ENCODE measurements around the gene CDH10.

The CDH10 gene

GRCh38 chr5:24555229-24555628, 89.5 kb downstream of the CDH10 start:
- Mint-ChIP-seq H3K27ac (no peak overlapping the region), H3K4me1 (ENCODE audit: low read depth) (no peaks in the 10 kb centered on the region), H3K36me3 (ENCODE audit: low read depth) (no peaks in the 10 kb centered on the region), H3K4me3 (no peak overlapping the region), H3K9me3 (peaks cover 13% of the 10 kb centered on the region), H3K27me3 (ENCODE audit: low read depth) (no peaks in the 10 kb centered on the region)

GRCh38 chr5:24547132-24547531, 97.6 kb downstream of the CDH10 start:
- Mint-ChIP-seq H3K4me1 (ENCODE audit: low read depth) (no peaks in the 10 kb centered on the region), H3K4me3 (no peak overlapping the region), H3K9me3 (peaks cover 11% of the 10 kb centered on the region), H3K27me3 (ENCODE audit: low read depth) (no peaks in the 10 kb centered on the region), H3K36me3 (ENCODE audit: low read depth) (no peaks in the 10 kb centered on the region), H3K27ac (no peak overlapping the region)

DNA sequence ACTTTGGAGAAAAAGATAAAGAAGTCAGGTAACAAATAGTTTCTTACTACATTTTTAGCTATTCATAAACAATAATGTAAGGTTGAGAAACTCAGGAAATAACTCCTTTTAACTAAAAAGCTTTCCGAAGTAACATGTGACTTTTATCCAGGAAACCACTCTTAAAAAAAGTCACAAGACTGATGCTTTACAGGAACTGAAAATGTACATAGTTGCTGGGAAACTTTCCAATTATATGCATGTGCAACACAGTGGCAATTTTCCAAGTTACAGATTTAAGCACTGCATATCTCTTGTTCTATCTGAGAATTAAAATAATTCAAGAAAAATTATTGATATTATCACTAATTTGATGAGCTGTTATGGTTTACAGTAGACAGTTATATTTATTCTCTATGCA, 105.2 kb downstream of the CDH10 start:
- no peaks in the 10 kb centered on the region for H3K27me3 Mint-ChIP-seq (ENCODE audit: low read depth)
- H3K27ac Mint-ChIP-seq: no peak overlapping the region
- H3K9me3 Mint-ChIP-seq: peaks cover 6% of the 10 kb centered on the region
- H3K4me3 Mint-ChIP-seq: no peak overlapping the region
- H3K36me3 Mint-ChIP-seq (ENCODE audit: low read depth): no peaks in the 10 kb centered on the region
- H3K4me1 Mint-ChIP-seq (ENCODE audit: low read depth): no peaks in the 10 kb centered on the region

DNA sequence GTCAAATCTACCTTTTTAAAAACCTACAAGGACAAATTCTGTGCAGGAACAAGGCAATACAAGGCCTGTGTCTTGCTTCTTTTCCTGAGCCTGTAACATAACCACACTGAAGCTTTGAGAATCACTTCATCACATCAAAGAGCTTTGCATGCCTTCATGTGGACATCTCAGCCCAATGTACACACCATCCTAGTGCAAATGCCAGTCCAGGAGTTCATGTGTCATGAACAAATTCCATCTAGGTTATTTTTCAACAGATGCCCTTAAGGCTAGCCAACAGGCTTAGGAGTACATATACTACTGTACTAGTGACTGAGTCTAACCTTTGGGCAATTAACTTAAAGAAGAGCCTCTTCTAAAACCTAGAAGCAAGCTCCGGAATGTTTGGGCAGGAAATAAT, 106.4 kb downstream of the CDH10 start:
- Mint-ChIP-seq H3K4me1 (ENCODE audit: low read depth) (no peaks in the 10 kb centered on the region), H3K9me3 (peaks cover 6% of the 10 kb centered on the region), H3K4me3 (no peak overlapping the region), H3K36me3 (ENCODE audit: low read depth) (no peaks in the 10 kb centered on the region), H3K27ac (no peak overlapping the region), H3K27me3 (ENCODE audit: low read depth) (no peaks in the 10 kb centered on the region)

GRCh38 chr5:24535646-24536045, 109.1 kb downstream of the CDH10 start:
- Mint-ChIP-seq H3K27me3 (ENCODE audit: low read depth) (no peaks in the 10 kb centered on the region), H3K4me1 (ENCODE audit: low read depth) (no peaks in the 10 kb centered on the region), H3K27ac (no peak overlapping the region), H3K36me3 (ENCODE audit: low read depth) (no peaks in the 10 kb centered on the region), H3K9me3 (peaks cover 6% of the 10 kb centered on the region), H3K4me3 (no peak overlapping the region)

DNA sequence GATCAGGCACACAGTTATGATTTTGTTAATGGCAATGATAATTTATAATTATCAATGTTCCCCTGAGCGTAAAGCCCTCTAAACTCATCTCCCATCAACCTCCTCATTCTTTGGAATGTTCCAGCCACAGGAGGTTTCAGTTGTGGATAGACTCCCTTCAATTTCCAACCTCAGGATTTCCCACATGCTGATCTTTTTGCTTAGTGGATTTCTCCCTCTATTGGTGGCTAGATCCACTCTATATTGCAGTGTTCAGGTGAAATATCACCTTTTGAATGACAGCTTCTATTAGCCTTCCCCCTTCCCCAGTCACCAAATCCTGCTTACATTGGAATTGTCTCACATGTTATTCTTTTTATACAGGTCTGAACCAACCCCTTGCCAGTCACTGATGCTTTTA, 113.9 kb downstream of the CDH10 start:
- H3K4me3 Mint-ChIP-seq: no peak overlapping the region
- H3K27me3 Mint-ChIP-seq (ENCODE audit: low read depth): no peaks in the 10 kb centered on the region
- no peak overlapping the region for H3K27ac Mint-ChIP-seq
- peaks cover 11% of the 10 kb centered on the region for H3K9me3 Mint-ChIP-seq
- H3K36me3 Mint-ChIP-seq (ENCODE audit: low read depth): no peaks in the 10 kb centered on the region
- no peaks in the 10 kb centered on the region for H3K4me1 Mint-ChIP-seq (ENCODE audit: low read depth)

GRCh38 chr5:24525414-24525813, 119.4 kb downstream of the CDH10 start:
- H3K4me3 Mint-ChIP-seq: no peak overlapping the region
- H3K9me3 Mint-ChIP-seq: peaks cover 15% of the 10 kb centered on the region
- H3K4me1 Mint-ChIP-seq (ENCODE audit: low read depth): no peaks in the 10 kb centered on the region
- no peaks in the 10 kb centered on the region for H3K27me3 Mint-ChIP-seq (ENCODE audit: low read depth)
- H3K27ac Mint-ChIP-seq: no peak overlapping the region
- no peaks in the 10 kb centered on the region for H3K36me3 Mint-ChIP-seq (ENCODE audit: low read depth)

- Mint-ChIP-seq H3K9me3 (peaks cover 14% of the 10 kb centered on the region), H3K27me3 (ENCODE audit: low read depth) (no peaks in the 10 kb centered on the region), H3K27ac (no peak overlapping the region), H3K36me3 (ENCODE audit: low read depth) (no peaks in the 10 kb centered on the region), H3K4me1 (ENCODE audit: low read depth) (no peaks in the 10 kb centered on the region), H3K4me3 (no peak overlapping the region)
Measured at GRCh38 chr5:24512423-24512822, 132.4 kb downstream of the CDH10 start.

- Mint-ChIP-seq H3K4me3 (no peak overlapping the region), H3K27me3 (ENCODE audit: low read depth) (no peaks in the 10 kb centered on the region), H3K9me3 (peaks cover 11% of the 10 kb centered on the region), H3K27ac (no peak overlapping the region), H3K36me3 (ENCODE audit: low read depth) (no peaks in the 10 kb centered on the region), H3K4me1 (ENCODE audit: low read depth) (no peaks in the 10 kb centered on the region)
Measured at GRCh38 chr5:24510523-24510988, 134.2 kb downstream of the CDH10 start.

GRCh38 chr5:24509943-24510342, 134.8 kb downstream of the CDH10 start:
- H3K27ac Mint-ChIP-seq: no peak overlapping the region
- H3K4me3 Mint-ChIP-seq: no peak overlapping the region
- H3K4me1 Mint-ChIP-seq (ENCODE audit: low read depth): no peaks in the 10 kb centered on the region
- H3K9me3 Mint-ChIP-seq: peaks cover 10% of the 10 kb centered on the region
- no peaks in the 10 kb centered on the region for H3K36me3 Mint-ChIP-seq (ENCODE audit: low read depth)
- no peaks in the 10 kb centered on the region for H3K27me3 Mint-ChIP-seq (ENCODE audit: low read depth)

- Mint-ChIP-seq H3K27ac (no peak overlapping the region), H3K27me3 (ENCODE audit: low read depth) (no peaks in the 10 kb centered on the region), H3K9me3 (peaks cover 9% of the 10 kb centered on the region), H3K36me3 (ENCODE audit: low read depth) (no peaks in the 10 kb centered on the region), H3K4me1 (ENCODE audit: low read depth) (no peaks in the 10 kb centered on the region), H3K4me3 (no peak overlapping the region)
Measured at GRCh38 chr5:24505258-24505657, 139.5 kb downstream of the CDH10 start.

GRCh38 chr5:24497591-24498157, 147.1 kb downstream of the CDH10 start:
- Mint-ChIP-seq H3K4me3 (no peak overlapping the region), H3K27ac (no peak overlapping the region)

GRCh38 chr5:24497145-24497544, 147.6 kb downstream of the CDH10 start:
- Mint-ChIP-seq H3K4me1 (ENCODE audit: low read depth) (no peaks in the 10 kb centered on the region), H3K36me3 (ENCODE audit: low read depth) (no peaks in the 10 kb centered on the region), H3K9me3 (peaks cover 4% of the 10 kb centered on the region), H3K4me3 (no peak overlapping the region), H3K27ac (no peak overlapping the region), H3K27me3 (ENCODE audit: low read depth) (no peaks in the 10 kb centered on the region)

More at GRCh38 chr5:24497591-24498157, 147.1 kb downstream of the CDH10 start:
- Mint-ChIP-seq H3K27me3 (ENCODE audit: low read depth) (no peaks in the 10 kb centered on the region), H3K4me1 (ENCODE audit: low read depth) (no peaks in the 10 kb centered on the region), H3K36me3 (ENCODE audit: low read depth) (no peaks in the 10 kb centered on the region), H3K9me3 (peaks cover 4% of the 10 kb centered on the region)

DNA sequence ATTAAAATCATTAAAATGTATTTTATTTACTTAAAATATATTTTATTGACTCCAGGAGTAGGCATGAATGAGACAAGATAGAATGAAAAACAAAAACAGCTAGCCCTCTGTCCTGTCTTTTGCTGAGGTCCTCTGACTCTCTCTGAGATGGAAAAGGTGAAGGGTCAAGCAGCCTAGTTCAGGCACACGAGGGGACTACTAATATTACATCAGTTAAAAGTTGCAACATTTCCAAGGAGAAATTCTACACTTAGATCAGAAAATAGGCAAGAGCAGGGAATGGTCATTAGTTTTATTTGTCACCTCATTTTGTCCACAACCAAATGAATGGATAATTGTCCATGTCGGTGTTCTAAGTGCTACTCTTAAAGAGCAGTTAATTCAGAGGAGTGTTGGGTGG, 148.5 kb downstream of the CDH10 start:
- no peaks in the 10 kb centered on the region for H3K36me3 Mint-ChIP-seq (ENCODE audit: low read depth)
- H3K4me1 Mint-ChIP-seq (ENCODE audit: low read depth): no peaks in the 10 kb centered on the region
- no peak overlapping the region for H3K4me3 Mint-ChIP-seq
- H3K9me3 Mint-ChIP-seq: peaks cover 4% of the 10 kb centered on the region
- H3K27me3 Mint-ChIP-seq (ENCODE audit: low read depth): no peaks in the 10 kb centered on the region
- no peak overlapping the region for H3K27ac Mint-ChIP-seq

GRCh38 chr5:24492229-24492628, 152.5 kb downstream of the CDH10 start:
- no peak overlapping the region for H3K27ac Mint-ChIP-seq
- H3K27me3 Mint-ChIP-seq (ENCODE audit: low read depth): no peaks in the 10 kb centered on the region
- H3K4me1 Mint-ChIP-seq (ENCODE audit: low read depth): no peaks in the 10 kb centered on the region
- no peaks in the 10 kb centered on the region for H3K36me3 Mint-ChIP-seq (ENCODE audit: low read depth)
- H3K4me3 Mint-ChIP-seq: no peak overlapping the region
- peaks cover 6% of the 10 kb centered on the region for H3K9me3 Mint-ChIP-seq

DNA sequence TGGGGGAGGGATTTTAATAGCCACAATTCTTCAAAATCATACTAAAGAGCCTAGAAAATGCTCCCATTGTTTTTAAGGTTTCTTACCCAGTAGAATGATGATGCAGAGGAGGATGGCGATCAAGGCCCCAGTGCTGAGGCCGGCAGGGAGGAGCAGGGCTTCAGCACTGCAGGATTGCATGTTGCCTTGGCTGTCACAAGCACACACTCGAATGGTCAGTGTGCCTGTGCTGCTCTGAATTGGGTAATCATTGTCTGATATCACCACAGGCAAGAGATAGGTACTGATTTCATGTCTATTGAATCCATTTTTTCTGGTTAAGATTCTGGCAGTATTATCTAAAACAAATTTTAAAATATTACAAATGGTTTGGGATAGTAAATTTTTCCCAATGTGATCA, 153.3 kb downstream of the CDH10 start:
- Mint-ChIP-seq H3K36me3 (ENCODE audit: low read depth) (no peaks in the 10 kb centered on the region), H3K27me3 (ENCODE audit: low read depth) (no peaks in the 10 kb centered on the region), H3K4me3 (no peak overlapping the region), H3K27ac (no peak overlapping the region), H3K9me3 (peaks cover 6% of the 10 kb centered on the region), H3K4me1 (ENCODE audit: low read depth) (no peaks in the 10 kb centered on the region)

All from T-helper 1 cell treated with Interleukin-12 subunit alpha and Interleukin-12 subunit beta and Interleukin-4 antibody, amounts not matched to agents 30 μg/mL and 1 μg/mL, for 36 hours (primary cell).